Ovary (tissue), 3 donors: ENCODE measurements around the gene P2RX6.

Experiments used
- EP300 ChIP-seq: sonication (generic); formaldehyde crosslinking; IDR thresholded peaks from one replicate; pipeline ENCODE4 v1.6.1; 2017; ENCODE audit warnings: antibody characterized with exemption
- POLR2A ChIP-seq: fragments of 450-650 bp; IDR thresholded peaks from one replicate; pipeline ENCODE4 v1.6.1; 2017; ENCODE audit warnings: antibody characterized with exemption, mild to moderate bottlenecking, moderate library complexity
- TF ChIP-seq, protein P1 (sequence below), 3 donors: fragments of 450-650 bp in 2 of 3; fragments of 200-600 bp in 1 of 3; IDR thresholded peaks; one replicate each; pipeline versions ENCODE4 v1.5.1 to v1.8.0; 2016 to 2022; ENCODE audit warnings: antibody characterized with exemption in 3 of 3, mild to moderate bottlenecking in 1 of 3
- donor health status: DM: no; HTN: no; CAD: no.

DNA sequence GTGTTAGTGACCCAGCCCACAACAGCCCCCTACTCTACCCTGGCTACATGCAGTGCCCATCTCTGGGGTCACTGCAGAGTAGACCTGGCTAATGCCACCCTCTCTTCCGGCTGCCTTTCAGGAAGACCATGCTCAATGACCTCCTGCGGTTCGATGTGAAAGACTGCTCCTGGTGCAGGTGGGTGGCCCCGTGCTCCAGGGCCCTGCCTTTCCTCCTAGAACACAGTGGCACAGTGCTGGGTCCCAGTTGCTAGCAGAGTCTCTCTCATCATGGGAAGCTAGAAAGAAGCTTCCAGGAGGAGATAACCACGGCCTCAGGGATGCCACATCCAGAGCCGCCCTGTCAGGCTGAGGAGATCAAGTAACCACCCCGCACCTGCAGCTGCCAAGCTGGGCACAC lies 29.2 kb upstream of the P2RX6 start:
- TF ChIP-seq, protein P1, sequence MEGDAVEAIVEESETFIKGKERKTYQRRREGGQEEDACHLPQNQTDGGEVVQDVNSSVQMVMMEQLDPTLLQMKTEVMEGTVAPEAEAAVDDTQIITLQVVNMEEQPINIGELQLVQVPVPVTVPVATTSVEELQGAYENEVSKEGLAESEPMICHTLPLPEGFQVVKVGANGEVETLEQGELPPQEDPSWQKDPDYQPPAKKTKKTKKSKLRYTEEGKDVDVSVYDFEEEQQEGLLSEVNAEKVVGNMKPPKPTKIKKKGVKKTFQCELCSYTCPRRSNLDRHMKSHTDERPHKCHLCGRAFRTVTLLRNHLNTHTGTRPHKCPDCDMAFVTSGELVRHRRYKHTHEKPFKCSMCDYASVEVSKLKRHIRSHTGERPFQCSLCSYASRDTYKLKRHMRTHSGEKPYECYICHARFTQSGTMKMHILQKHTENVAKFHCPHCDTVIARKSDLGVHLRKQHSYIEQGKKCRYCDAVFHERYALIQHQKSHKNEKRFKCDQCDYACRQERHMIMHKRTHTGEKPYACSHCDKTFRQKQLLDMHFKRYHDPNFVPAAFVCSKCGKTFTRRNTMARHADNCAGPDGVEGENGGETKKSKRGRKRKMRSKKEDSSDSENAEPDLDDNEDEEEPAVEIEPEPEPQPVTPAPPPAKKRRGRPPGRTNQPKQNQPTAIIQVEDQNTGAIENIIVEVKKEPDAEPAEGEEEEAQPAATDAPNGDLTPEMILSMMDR (IDR thresholded peaks at IDR 0.05) = no peak
- TF ChIP-seq POLR2A (no peak), EP300 (no peak)
